ENCODE measurements around the gene UFM1.
"Not testable (repeated sequence)": the region's sequence is repeated elsewhere in the genome, so short reads cannot be mapped to it uniquely, and the experiment has no call there.

Gene UFM1

DNA sequence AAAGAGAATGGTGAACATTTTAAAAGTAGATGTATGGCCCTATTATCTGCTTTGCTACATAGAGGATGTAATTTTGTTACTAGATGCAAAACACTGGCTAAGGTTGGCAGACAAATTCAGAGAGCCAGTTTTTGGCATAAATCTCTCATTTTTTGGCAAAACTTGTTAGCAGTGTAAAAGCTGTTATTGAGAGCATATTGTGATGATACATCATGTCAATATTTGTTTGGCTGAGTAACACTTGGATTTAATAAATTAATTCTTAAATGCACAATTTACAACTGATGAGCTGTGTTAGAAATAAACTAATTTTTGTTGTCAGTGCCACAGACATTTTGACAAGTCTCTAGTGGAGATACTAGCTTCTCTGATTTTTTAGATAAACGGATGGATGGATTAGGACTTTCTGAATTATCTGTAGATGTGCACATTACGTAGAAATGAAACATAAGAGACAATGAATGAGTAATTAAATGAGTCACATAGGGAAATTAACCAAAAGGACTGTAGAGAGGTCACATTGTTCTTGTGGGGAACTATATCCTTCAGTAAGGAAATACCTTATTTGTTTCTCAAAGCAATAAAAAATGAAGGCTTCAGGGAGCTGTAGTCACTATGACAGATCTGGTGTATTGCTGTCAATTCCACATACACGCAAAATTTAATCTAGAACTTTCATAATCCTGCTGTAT, 17.4 kb downstream of the UFM1 start:
- DNase-seq (ENCODE audit: low spot score): peak; percentile 21

DNA sequence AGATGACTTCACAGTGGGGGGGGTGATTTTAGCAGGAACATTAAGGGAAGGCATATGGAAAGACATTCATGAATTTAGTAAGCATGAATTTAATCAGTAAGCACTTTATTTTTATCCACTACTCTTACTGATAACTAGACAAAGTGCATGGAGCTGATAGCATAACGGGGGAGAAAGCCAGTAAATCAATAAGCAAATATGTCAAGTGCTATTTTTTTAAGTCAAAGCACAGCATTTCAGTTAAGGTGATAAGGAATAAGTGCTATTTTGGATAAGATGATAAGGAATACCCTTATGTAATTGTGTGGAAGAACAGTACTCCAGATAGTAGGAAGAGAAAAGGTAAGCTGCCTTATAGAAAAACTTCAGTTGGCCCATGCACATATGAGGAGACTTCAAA, 19.4 kb downstream of the UFM1 start:
- DNase-seq (ENCODE audit: low spot score): no peak

DNA sequence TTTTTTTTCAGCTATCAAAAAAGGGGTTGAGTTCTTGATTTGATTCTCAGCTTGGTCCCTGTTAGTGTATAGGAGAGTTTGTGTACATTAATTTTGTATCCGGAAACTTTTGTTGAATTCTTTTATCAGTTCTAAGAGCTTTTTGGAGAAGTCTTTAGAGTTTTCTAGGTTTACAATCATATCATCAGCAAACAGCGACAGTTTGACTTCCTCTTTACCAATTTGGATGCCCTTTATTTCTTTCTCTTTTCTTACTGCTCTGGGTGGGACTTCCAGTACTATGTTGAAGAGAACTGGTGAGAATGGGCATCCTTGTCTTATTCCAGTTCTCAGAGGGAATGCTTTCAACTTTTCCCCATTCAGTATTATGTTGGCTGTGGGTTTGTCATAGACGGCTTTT, 20.4 kb downstream of the UFM1 start:
- not testable (repeated sequence) for DNase-seq (ENCODE audit: low spot score)

DNA sequence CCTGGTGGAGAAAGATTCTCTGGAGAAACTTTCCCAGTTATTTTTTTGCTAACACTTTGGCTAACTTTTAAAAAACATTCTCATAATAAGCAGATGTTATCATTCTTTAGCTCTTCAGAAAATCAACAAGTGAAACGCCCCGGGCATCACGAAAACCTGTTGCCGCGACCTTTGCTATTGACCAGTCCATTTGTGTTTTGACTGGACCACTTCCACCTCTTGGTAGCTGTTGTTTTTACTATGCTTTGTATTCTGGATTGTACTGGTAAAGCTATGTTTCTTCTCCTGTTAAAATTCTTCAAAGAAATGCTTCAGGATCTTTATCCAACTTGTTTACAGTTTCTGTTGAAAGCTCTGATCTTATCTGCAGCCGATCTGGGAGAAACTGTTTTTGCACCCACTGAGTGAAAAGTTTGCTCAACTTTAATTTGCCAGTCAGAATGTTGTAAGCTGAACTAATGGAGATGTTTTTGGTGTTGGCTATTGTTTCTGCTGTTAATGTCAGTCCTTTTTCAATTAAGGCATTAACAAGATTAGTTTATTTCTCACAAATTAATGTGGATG, 23.3 kb downstream of the UFM1 start:
- DNase-seq (ENCODE audit: low spot score): no peak

DNA sequence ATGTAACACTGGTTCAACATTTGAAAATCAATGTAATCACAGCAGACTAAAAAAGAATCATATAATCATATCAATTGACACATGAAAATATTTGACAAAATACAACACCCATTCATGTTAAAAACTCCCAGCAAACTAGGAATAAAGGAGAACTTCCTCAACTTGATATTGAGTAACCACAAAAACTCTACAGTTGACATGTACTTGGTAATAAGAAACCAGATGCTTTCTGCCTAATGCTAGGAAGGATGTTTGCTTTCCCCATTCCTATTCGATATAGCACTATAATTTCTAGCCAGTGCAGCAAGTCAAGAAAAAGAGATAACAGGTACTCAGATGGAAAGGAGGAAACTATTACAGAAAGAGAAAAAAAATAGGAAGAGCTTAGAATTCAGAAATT, 26.9 kb downstream of the UFM1 start:
- DNase-seq (ENCODE audit: low spot score): no peak

DNA sequence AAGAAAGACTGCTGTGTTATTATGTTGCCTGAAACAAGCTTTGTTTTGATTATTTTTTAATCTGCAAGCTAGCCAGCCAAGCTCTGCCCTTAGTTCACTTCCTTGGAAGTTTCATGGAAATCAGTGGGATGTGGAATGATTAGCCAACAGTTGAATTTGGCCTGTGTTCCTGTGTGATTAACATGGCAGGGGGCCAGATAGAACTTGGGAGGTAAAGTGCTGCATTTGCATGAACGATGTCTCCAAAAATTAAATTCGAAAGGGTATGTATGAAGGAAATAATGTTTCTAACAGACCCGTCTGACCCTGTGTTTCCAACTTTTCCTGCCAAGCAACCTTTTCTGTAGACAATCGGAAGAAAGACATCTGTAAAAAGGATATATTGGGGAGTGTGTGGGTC, 32.2 kb downstream of the UFM1 start:
- DNase-seq (ENCODE audit: low spot score): no peak

DNA sequence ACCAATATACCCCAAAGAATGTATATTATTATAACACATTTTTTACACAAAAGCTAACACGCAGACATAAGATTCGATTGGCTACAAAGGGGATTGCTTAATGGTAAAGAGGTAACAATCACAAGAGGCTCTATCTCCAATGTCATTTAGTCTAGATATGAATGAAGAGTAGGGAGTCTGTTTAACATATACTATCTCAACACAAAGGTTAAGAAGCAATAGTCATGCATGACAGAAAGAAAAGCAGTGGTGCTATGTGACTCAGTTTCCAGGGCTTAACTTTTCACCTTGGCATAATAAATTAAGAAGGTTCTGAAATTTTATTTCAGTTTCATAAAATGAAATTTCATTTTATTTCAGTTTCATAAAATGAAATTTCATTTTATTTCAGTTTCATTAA, 33.3 kb downstream of the UFM1 start:
- DNase-seq (ENCODE audit: low spot score): no peak

DNA sequence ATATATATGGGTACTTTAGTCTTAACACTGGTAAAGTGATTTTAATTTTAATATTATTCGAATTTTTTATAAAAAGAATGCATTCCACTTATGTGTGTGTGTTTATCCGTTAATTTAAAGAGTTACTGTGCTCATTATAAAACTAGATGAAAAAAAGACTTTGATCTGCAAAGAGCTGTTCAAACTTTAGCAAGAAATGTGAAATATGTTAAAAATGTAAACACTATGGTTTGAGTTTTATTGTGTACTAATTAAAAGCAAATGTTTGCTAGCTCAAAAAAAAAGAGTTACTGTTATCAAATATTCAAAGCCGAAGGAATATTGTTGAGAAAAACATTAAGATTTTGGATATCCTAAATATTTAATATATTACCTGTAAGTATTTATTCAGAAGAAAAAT, 34.5 kb downstream of the UFM1 start:
- peak; percentile 8 for DNase-seq (ENCODE audit: low spot score)

DNA sequence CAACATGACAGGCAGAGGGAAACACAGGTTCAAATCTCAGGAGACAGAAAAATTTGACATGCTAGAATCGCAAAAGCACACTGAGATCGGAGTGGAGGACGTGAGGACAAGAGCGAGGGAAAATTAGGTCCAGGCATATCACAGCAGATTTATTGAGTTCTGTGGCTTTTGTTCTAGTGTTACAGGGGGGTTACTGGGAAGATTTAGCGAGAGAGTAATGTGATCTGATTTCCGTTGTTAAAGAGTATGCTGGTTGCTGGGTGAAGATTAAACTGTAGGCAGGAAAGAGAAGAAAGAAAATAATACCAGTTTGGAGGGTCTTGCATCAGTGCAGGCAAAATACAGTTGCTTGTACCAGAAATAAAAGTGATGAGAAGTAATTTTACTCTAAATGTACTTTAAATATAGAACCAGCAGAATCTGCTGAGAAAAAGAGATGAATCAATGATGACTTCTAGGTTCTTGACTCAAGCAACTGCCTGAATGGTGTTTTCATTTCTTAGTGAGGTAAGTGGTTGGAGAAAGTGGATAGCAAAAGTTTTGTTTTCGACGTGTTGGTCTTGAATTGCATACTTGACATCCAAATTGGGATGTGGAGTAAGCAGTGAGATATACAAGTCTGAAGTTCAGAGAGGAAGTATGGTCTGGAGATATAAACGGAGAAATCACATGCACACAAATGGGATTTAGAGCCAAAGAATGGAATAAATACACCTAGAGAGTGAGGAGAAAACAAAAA, 35.7 kb downstream of the UFM1 start:
- no peak for DNase-seq (ENCODE audit: low spot score)

DNA sequence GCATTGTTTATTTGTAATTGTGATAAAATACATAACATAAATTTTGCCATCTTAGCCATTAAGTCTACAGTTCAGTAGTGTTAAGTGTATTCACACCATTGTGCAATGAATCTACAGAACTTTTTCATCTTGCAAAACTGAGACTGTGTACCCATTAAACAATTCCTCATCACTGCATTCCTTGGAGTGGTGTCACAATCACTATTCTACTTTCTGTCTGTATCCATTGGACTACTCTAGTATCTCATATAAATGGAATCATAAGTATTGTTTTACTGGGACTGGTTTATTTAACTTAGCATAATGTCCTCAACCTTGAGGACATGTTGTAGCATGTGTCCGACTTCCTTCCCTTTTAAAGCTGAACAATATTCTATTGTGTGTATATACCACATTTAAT, 36.8 kb downstream of the UFM1 start:
- DNase-seq (ENCODE audit: low spot score): peak; percentile 35

DNA sequence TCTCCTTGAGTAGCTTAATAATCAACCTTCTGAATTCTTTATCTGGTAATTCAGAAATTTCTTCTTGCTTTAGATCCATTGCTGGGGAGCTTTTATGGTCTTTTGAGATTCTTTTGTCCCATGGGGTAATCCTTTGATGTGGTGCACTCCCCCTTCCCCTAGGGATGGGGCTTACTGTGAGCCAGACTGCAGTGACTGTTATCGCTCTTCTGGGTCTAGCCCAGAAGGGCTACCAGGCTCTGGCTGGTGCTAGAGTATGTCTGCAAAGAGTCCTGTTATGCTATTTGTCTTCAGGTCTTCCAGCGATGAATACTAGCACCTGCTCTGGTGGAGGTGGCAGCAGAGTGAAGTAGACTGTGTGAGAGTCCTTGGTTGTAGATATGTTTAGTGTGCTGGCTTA, 41.7 kb downstream of the UFM1 start:
- DNase-seq (ENCODE audit: low spot score): no peak

DNA sequence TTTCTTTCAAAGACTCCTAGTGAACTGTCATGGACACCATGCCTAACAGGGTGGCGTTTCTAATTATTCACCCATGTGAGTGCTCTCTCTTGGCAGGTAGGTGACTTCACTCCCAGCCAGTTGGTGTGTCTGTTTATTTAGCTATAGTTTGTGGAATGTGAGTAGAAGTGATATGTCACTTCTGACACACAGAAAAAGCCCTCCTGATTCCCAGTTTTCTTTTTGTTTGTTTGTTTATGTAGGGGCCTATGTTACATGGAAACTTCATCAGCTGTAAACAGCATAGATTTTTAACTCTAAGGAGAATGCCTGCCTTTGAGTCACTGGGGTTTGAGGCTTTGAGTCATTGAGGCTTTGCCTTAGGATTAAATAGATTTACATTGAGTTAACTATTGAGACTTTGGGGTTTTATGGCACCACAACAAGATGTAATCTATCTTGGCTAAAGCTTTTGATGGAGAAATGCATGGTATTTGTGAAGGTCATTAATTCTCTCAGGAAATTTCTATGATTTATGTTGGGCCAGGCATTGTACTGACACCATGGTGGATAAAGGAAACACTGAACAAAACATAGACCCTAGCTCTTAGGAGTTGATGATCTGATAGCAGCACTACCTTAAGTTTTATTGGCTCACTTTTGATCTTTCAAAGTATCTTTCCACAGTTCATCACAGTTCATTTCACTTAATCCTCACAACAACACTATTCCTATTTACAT, 45.3 kb downstream of the UFM1 start:
- DNase-seq (ENCODE audit: low spot score): no peak

DNA sequence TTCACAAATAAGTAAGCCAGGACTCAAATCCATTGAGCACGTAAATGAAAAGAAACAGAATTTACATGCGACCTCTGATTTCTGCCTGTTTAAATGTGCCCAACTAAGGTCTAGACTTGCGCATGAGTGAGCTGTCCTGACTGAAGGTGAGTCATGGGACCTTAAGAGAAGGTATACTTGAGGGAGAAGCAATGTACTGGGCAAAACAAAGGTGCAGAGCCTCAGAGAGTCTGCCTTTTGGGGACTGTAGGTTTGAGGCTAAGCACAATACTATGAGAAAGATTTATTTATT, 45.8 kb downstream of the UFM1 start:
- no peak for DNase-seq (ENCODE audit: low spot score)

DNA sequence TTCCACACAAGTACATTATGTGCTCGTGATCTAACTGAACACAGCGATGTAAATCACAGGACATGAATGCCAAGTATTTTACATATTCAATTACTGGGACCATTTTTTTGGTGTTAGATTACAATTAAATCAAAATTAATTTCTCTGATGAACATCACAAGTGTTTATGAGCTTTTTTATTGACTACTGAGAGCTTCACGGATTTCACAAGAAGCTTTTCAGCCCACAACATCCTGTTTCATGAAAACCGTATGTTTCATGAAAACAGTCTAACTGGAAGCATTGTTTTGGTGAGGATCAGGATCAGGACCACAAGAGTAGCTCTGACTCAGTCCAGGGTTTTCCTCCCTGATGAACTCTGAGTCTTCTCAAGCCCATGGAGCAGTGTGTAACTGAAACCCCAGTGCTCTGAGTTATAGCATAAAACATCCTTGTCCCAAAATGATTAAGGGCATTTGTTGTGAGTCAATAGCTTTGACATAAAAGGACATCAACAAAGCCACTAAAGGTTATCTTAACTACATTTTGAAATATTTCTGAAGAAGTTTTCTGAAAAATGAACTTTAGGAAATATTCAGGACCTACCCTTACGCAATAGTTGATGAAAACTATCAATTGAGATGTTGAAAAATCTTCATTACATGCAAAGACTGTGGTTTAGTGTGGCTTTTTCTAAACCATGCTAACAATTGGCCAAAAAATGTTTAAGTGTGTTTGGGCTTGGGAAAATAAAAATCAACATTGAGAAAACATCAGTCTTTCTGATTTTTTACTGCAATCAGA, 49.3 kb downstream of the UFM1 start:
- DNase-seq (ENCODE audit: low spot score): peak; percentile 70

DNA sequence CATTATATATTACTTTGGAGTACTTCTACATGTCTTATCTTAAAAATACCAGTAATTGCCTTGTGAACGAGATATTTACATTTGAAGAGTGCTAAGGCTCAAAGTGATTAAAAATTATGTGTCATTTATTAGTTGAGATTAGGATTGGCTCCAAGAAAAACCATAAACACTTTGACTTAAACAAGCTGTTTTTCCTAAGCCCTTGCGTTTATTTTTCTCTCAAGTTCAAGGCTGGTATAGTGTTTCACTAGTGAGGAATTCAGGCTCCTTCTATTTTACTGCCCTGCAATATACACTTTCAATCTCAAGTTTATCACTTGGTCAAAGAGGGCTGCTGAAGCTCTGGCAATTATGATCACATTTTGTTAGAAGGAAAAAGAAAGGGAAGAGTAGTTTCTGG, 49.9 kb downstream of the UFM1 start:
- no peak for DNase-seq (ENCODE audit: low spot score)

DNA sequence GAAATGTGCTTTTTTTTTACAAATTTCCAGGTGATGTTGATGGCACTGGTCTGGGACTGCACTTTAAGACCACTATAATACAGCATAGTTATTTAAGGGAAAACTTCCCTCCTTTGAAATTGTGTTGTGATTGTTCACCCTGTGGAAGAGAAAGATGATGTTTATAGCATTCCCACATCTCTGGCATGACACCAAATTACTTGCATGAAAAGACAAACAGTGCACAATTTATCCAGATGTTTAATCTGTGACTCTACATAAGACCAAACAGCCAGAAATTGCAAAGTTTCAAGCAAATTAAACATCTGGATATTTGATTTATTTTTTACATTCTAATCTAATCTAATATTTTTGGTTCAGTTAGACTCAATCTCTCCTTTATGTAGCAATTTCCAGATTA, 51.6 kb downstream of the UFM1 start:
- DNase-seq (ENCODE audit: low spot score): no peak

DNA sequence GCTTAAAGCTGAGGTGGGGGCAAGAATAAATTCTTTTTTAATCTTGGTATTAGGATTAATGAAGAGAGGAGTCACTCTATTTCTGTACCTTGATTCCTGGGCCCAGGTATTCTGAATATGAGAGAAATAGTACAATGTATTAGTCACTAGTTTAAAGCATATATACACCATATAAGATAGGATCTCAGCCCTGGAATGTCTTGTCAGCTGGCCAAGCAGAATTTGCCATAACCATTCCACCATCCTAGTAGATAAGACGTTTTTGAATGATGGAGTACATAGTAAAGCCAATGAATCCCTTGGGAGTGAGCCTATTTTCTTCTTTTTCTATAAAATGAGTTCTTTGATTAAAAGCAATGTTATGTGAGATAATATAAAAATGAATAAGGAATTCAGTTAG, 55.6 kb downstream of the UFM1 start:
- DNase-seq (ENCODE audit: low spot score): no peak

DNA sequence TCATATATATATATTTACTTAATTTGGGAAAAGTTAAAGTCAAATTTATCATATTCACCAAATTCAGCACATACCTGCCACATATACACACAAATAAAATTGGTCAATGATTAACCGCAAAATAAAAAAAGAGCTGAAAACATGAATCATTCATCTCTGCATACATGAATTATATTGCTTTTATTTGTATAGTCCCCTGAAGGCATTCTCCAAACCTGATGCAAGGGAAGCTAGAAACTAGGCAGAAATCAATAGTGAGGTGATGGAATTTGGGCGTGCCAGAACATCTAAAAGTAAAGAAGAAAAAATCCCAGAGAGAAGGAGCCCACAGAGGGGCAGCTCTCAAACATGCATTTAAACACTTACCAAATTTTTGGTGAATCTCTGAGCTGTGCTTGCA, 60.1 kb downstream of the UFM1 start:
- DNase-seq (ENCODE audit: low spot score): no peak

DNA sequence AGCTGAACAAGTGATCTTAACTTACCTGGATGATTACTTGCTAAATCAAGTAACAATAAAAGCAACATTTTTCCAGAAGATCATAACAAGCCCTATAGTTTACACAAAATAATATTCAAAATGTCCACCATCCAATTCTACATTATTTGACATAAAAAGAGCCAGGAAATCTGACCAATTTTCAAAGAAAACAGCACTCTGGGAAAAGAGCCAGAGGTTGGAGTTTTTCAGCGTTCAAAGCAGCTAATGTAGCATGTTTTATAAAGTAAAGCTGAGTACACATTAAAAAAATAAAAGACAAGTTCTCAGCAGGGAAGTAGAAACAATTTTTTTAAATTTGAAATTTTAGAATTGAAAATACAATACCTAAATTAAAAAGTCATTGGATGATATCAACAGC, 62.6 kb downstream of the UFM1 start:
- DNase-seq (ENCODE audit: low spot score): no peak

All from GM03348 (cell line).